Measurements from ENCODE around the gene DHRS9. TPM values are rescaled to one million over a fixed set of nuclear protein-coding genes. Genes with fewer than 3 reads are reported as not detected.

DHRS9 gene
- total and polyA plus RNA-seq, 2 donors (not counting 1 experiment from before 2014, with no cell fraction given): 0.25 to 0.94 TPM

- no peak overlapping the region for H3K9ac ChIP-seq (ENCODE audit: low read length)
- no peak overlapping the region for H3K4me2 ChIP-seq (replicated peaks; ENCODE audit: low read depth, low read length, poor library complexity, severe bottlenecking)
- Mint-ChIP-seq H3K4me3 (no peak overlapping the region), H3K27me3 (no peaks in the 10 kb centered on the region), H3K4me1 (peaks cover 16% of the 10 kb centered on the region), H3K27ac (no peak overlapping the region), H3K9me3 (ENCODE audit: insufficient read depth) (peaks cover 3% of the 10 kb centered on the region)
- no peak for ATAC-seq (ENCODE audit: low read depth)
- no peaks in the 10 kb centered on the region for H3K36me3 ChIP-seq (replicated peaks in 1 of 2; ENCODE audit: control extremely low read depth in 1 of 2, control insufficient read depth in 1 of 2, extremely low read depth in 1 of 2, insufficient read depth in 2 of 2, low read length in 1 of 2)
- no peaks in the 10 kb centered on the region for H3K27me3 ChIP-seq (replicated peaks in 1 of 4; ENCODE audit: control extremely low read depth in 1 of 4, control insufficient read depth in 3 of 4, insufficient read depth in 4 of 4, low read length in 3 of 4)
- DNase-seq: no peak
- no peak overlapping the region for H3K27ac ChIP-seq (ENCODE audit: low read length in 2 of 2)
- H2AFZ ChIP-seq (ENCODE audit: insufficient read depth, low read depth, low read length, poor library complexity, severe bottlenecking): no peak overlapping the region
- no peak overlapping the region for H3K4me3 ChIP-seq (ENCODE audit: control extremely low read depth in 1 of 5, extremely low read depth in 1 of 5, insufficient read depth in 1 of 5, low read depth in 2 of 5, low read length in 4 of 5)
- peaks cover 7% of the 10 kb centered on the region in 2 donors for H3K4me1 ChIP-seq (ENCODE audit: control insufficient read depth in 2 of 2, insufficient read depth in 2 of 2, low read length in 2 of 2)
- no CpG with 5 or more reads among the region's 2 CpGs for WGBS (ENCODE audit: insufficient coverage)
- CTCF ChIA-PET: interaction anchor here (0.9 to 8.1 kb wide), 3 partner anchors 8 to 45 kb away, joined by 3 to 38 read pairs (median 4); no protein-coding TSS in a partner anchor
- POLR2A ChIA-PET: no interaction called here
- H4K20me1 ChIP-seq (ENCODE audit: control insufficient read depth, insufficient read depth, low read length, poor library complexity, severe bottlenecking): no peaks in the 10 kb centered on the region
- no peak for TF ChIP-seq CTCF (IDR thresholded peaks at IDR 0.05)
- TF ChIP-seq EZH2 (IDR thresholded peaks at IDR 0.05; ENCODE audit: borderline replicate concordance, insufficient read depth, low read depth, low read length, poor library complexity, severe bottlenecking): no peak
- no peaks in the 10 kb centered on the region for H3K79me2 ChIP-seq (ENCODE audit: control insufficient read depth, insufficient read depth, low read length)
- intact Hi-C loops (cut with micrococcal nuclease): no loop called here
- no peaks in the 10 kb centered on the region for H3K9me3 ChIP-seq (ENCODE audit: control extremely low read depth in 1 of 3, control insufficient read depth in 2 of 3, insufficient read depth in 1 of 3, low read length in 2 of 3)
Observed at GRCh38 chr2:169093535-169093934, 24.2 kb downstream of the DHRS9 start.

- intact Hi-C loops (cut with micrococcal nuclease): no loop called here
- Histone ChIP-seq H3K79me2 (ENCODE audit: control insufficient read depth, insufficient read depth, low read length) (no peaks in the 10 kb centered on the region), H3K36me3 (replicated peaks in 1 of 2; ENCODE audit: control extremely low read depth in 1 of 2, control insufficient read depth in 1 of 2, extremely low read depth in 1 of 2, insufficient read depth in 2 of 2, low read length in 1 of 2) (no peaks in the 10 kb centered on the region), H4K20me1 (ENCODE audit: control insufficient read depth, insufficient read depth, low read length, poor library complexity, severe bottlenecking) (no peaks in the 10 kb centered on the region), H3K4me3 (ENCODE audit: control extremely low read depth in 1 of 5, extremely low read depth in 1 of 5, insufficient read depth in 1 of 5, low read depth in 2 of 5, low read length in 4 of 5) (no peak overlapping the region), H3K9ac (ENCODE audit: low read length) (no peak overlapping the region), H3K27me3 (replicated peaks in 1 of 4; ENCODE audit: control extremely low read depth in 1 of 4, control insufficient read depth in 3 of 4, insufficient read depth in 4 of 4, low read length in 3 of 4) (no peaks in the 10 kb centered on the region), H3K27ac (ENCODE audit: low read length in 2 of 2) (no peak overlapping the region), H3K4me1 (ENCODE audit: control insufficient read depth in 2 of 2, insufficient read depth in 2 of 2, low read length in 2 of 2) (peaks cover 9 to 13% of the 10 kb centered on the region in 2 donors), H2AFZ (ENCODE audit: insufficient read depth, low read depth, low read length, poor library complexity, severe bottlenecking) (no peak overlapping the region), H3K4me2 (replicated peaks; ENCODE audit: low read depth, low read length, poor library complexity, severe bottlenecking) (no peak overlapping the region), H3K9me3 (ENCODE audit: control extremely low read depth in 1 of 3, control insufficient read depth in 2 of 3, insufficient read depth in 1 of 3, low read length in 2 of 3) (peaks cover 0 to 6% (median 5%) of the 10 kb centered on the region in 3 donors)
- Mint-ChIP-seq H3K4me3 (no peak overlapping the region), H3K27me3 (no peaks in the 10 kb centered on the region), H3K4me1 (peaks cover 19% of the 10 kb centered on the region), H3K9me3 (ENCODE audit: insufficient read depth) (peaks cover 9% of the 10 kb centered on the region), H3K27ac (no peak overlapping the region)
- WGBS (ENCODE audit: insufficient coverage): no CpG with 5 or more reads among the region's 1 CpG
- no peak for DNase-seq
- POLR2A ChIA-PET: no interaction called here
- TF ChIP-seq CTCF (IDR thresholded peaks at IDR 0.05) (no peak), EZH2 (IDR thresholded peaks at IDR 0.05; ENCODE audit: borderline replicate concordance, insufficient read depth, low read depth, low read length, poor library complexity, severe bottlenecking) (no peak)
- no peak for ATAC-seq (ENCODE audit: low read depth)
- CTCF ChIA-PET: interaction anchor here (1.5 to 8.1 kb wide), 2 partner anchors 9 to 15 kb away, joined by 4 to 38 read pairs; no protein-coding TSS in a partner anchor
Observed at GRCh38 chr2:169094676-169095075, 25.3 kb downstream of the DHRS9 start.

Data from B cell (primary cell).